Stomach smooth muscle (tissue), 2 donors: ENCODE results near the gene FADS2.
A peak's percentile ranks its signal among the peaks of the same experiment; 100 is the strongest.

Experiments used
- H3K27ac ChIP-seq: one replicate; pipeline ENCODE4 v1.7.0; 2013; ENCODE audit warnings: mild to moderate bottlenecking, low read length, inconsistent platforms
- H3K27me3 ChIP-seq, 2 donors: one replicate each; pipeline ENCODE4 v1.7.0; 2013; ENCODE audit warnings: low read length in 2 of 2; ENCODE audit not compliant: insufficient read depth in 2 of 2, control insufficient read depth in 1 of 2
- H3K36me3 ChIP-seq, 2 donors: one replicate each; pipeline ENCODE4 v1.7.0; 2013; ENCODE audit warnings: low read length in 2 of 2; ENCODE audit not compliant: control insufficient read depth in 2 of 2, insufficient read depth in 2 of 2
- H3K4me1 ChIP-seq: one replicate; pipeline ENCODE4 v1.7.0; 2013; ENCODE audit warnings: low read length; ENCODE audit not compliant: control insufficient read depth, insufficient read depth
- H3K4me3 ChIP-seq, 2 donors: one replicate each; pipeline ENCODE4 v1.7.0; 2013; ENCODE audit warnings: low read length in 2 of 2
- H3K9ac ChIP-seq, 2 donors: one replicate each; pipeline ENCODE4 v1.7.0; 2013; ENCODE audit warnings: low read length in 2 of 2, mild to moderate bottlenecking in 1 of 2
- H3K9me3 ChIP-seq, 2 donors: one replicate each; pipeline ENCODE4 v1.7.0; 2013; ENCODE audit warnings: low read length in 2 of 2; ENCODE audit not compliant: control insufficient read depth in 2 of 2
- donor health status: healthy.
- donor health status: Pancreatic carcinoma.

The FADS2 gene

DNA sequence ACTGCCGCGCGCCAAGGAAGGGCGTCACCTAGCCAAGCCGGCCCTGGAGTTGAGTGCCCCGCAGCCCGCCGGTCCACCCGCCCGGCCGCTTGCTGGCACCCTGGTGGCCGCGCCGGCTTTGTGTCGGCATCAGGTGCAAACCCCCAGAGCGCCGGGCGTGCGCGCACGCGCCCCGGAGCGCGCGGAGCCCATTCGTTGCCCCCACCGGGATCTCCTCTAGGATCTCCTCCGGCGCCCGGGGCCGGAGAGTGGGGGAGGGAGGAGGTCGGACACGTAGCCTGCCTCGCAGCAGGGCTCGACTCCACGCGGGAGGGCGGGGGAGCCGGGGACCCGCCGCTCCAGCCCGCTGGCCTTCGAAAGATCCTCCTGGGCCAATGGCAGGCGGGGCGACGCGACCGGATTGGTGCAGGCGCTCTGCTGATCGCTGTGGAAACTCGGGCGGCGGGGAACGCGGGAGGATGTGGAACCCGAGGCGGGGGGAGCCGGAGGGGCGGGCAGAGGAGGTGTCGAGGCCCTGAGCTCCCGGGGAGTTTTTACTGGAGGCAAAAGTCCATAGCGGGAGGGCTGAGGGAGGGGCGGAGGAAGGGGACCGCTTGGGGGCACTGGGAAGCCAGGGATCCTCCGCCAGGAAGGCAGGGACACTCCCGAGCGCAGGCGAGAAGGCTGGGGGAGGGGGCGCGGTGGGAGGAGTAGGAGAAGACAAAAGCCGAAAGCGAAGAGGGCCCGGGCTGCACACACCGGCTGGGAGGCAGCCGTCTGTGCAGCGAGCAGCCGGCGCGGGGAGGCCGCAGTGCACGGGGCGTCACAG, at the start of gene FADS2:
Gene FADS2 (plus strand): TSS at position 730 of the 808 bp plus-strand sequence. CDS start 91 bp downstream, outside the sequence.
- H3K27ac ChIP-seq = peak within 1 kb of the TSS; percentile 55
- H3K4me3 ChIP-seq = peak within 1 kb of the TSS; percentile 58 to 78
- no peaks in the 10 kb centered on the region for H3K36me3 ChIP-seq
- H3K4me1 ChIP-seq = peaks cover 32% of the 10 kb centered on the region
- peaks cover 16 to 17% of the 10 kb centered on the region in 2 donors for H3K27me3 ChIP-seq
- no peaks in the 10 kb centered on the region for H3K9me3 ChIP-seq
- H3K9ac ChIP-seq = peak within 1 kb of the TSS; percentile 42 to 63

DNA sequence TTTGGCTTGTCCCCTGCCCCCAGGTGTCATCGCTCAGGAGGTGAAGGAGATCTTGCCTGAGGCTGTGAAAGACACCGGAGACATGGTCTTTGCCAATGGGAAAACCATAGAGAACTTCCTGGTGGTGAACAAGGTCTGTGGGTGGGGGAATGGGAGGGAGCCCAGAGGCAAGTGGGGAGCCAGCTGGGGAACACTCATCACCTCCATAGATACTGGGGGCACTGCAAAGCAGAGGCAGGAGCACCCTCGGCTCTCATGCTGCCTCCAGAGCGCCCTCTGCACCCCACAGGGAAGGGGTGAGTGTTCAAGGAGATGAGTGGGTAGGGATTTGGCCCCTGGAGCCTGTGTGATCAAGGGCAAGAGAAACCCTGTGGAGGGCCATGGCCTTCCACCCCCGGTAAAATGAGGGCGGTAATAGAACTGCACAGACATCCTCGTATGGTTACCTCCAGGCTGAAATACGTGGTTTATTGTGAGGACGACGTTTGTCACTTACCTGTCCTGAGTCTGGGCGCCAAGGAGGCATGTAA, 49.7 kb upstream of the FADS2 start:
- H3K4me3 ChIP-seq = no peak overlapping the region
- H3K27ac ChIP-seq = no peak overlapping the region
- peaks cover 0 to 3% of the 10 kb centered on the region in 2 donors for H3K36me3 ChIP-seq
- H3K4me1 ChIP-seq = peaks cover 2% of the 10 kb centered on the region
- H3K9ac ChIP-seq = no peak overlapping the region
- no peaks in the 10 kb centered on the region for H3K9me3 ChIP-seq
- H3K27me3 ChIP-seq = no peaks in the 10 kb centered on the region

DNA sequence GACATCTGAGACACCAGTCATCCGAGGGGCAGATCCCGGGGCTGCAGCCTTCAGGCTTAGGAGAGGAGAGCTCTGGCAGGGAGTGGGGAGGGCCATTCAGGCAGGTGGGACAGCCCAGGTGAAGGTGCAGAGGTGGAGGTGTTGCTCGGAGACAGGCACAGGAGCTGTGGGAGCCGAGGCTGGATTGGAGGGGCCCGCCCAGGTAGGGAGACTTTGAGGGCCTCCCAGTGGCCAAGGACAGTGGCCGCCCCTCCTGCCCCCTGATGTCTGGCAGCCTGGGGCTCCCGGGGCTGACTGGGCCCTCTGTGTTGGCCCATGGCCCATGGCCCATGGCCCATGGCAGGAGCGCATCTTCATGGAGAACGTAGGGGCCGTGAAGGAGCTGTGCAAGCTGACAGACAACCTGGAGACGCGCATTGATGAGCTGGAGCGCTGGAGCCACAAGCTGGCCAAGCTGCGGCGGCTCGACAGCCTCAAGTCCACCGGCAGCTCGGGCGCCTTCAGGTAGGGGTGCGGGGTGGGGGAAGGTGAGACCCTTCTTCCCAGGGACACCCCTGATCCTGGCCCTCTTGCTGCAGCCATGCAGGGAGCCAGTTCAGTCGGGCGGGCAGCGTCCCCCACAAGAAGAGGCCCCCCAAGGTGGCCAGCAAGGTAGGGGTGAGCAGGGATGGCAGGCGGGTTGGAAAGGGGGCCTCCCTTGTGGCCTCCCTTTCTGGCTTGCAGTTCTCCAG, 49.0 kb upstream of the FADS2 start:
- Histone ChIP-seq H3K4me3 (no peak overlapping the region), H3K27ac (no peak overlapping the region), H3K36me3 (peaks cover 0 to 5% of the 10 kb centered on the region in 2 donors), H3K4me1 (peaks cover 2% of the 10 kb centered on the region), H3K27me3 (no peaks in the 10 kb centered on the region), H3K9me3 (no peaks in the 10 kb centered on the region), H3K9ac (no peak overlapping the region)

DNA sequence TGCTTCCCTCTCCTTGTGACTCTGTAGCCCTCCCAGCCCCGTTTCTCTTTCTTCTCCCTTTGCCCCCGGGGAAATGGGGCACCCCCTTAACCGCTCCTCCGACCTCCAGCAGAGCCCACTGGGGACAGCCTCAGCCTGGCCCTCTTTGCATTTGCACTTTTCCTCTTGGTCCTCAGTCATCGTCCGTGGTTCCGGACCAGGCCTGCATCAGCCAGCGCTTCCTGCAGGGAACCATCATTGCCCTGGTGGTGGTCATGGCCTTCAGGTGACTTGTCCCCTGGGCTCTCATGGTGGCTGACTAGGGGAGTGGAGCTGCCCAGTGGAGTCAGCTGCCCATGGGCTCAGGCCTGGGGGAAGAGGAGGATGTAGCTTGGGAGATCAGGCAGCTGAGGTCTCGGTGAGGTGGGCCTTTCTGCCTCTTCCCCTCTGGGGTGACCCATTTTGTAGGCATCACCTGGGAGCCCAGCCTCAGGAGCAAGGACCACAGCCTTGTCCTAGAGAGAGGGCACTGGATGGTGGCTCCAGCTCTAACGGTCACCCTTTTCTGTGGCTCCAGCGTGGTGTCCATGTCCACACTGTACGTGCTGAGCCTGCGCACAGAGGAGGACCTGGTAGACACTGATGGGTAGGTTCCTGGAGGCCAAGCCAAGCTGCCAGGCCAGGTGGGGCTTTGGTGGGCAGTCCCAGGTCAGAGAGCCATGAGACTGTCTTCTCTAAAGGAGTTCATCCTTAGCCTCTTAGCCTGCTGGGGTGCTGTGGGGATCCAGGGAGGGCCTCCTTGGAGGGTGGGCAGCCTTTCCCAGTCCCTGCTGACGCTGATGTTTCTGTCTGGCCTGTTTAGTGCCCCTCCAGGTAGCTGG, 48.2 kb upstream of the FADS2 start:
- Histone ChIP-seq H3K9me3 (no peaks in the 10 kb centered on the region), H3K36me3 (peaks cover 7 to 10% of the 10 kb centered on the region in 2 donors), H3K4me1 (peaks cover 2% of the 10 kb centered on the region), H3K27ac (no peak overlapping the region), H3K9ac (no peak overlapping the region), H3K27me3 (no peaks in the 10 kb centered on the region), H3K4me3 (no peak overlapping the region)

DNA sequence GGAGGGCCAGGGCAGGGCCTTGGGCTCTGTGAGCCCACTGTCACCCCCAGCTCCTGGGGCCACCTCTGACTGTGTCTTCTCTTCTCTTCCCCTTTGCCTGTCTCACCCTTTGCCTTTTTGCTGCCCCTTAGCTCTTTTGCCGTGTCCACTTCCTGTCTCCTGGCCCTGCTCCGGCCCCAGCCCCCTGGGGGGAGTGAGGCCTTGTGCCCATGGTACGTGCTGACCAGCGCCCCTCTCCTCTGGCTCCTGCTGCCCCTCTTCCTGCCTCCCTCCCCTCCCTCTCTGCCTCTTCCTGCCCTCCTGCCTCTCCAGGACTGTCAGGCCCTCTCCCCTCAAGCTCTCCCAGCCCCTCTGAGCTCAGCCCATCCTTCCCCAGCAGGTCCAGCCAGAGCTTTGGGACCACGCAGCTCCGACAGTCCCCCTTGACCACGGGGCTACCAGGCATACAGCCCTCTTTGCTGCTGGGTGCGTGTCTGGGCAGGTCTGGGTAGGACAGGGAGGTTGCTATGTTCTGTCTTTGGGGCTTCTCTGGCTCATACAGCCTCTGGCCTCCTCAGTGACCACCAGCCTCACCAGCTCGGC, 47.4 kb upstream of the FADS2 start:
- Histone ChIP-seq H3K4me1 (peaks cover 2% of the 10 kb centered on the region), H3K36me3 (peaks cover 7 to 10% of the 10 kb centered on the region in 2 donors), H3K4me3 (no peak overlapping the region), H3K9me3 (no peaks in the 10 kb centered on the region), H3K9ac (no peak overlapping the region), H3K27me3 (no peaks in the 10 kb centered on the region), H3K27ac (no peak overlapping the region)

DNA sequence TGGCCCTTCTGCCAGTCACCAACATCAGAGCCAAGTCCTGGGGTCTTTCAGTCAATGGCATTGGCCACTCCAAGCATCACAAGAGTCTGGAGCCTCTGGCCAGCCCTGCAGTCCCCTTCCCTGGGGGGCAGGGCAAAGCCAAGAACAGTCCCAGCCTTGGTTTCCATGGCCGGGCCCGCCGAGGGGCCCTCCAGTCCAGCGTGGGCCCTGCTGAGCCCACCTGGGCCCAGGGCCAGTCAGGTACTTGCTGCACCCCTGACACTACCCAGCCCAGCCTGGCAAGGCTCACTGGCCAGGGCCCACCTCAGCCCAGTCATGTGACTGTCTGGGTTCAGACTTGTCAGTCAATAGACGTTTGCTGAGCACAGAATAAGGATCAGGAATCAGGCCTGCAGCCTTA, 46.5 kb upstream of the FADS2 start:
- H3K27ac ChIP-seq = no peak overlapping the region
- H3K4me1 ChIP-seq = peaks cover 2% of the 10 kb centered on the region
- no peak overlapping the region for H3K9ac ChIP-seq
- H3K9me3 ChIP-seq = no peaks in the 10 kb centered on the region
- H3K36me3 ChIP-seq = peaks cover 10 to 14% of the 10 kb centered on the region in 2 donors
- no peaks in the 10 kb centered on the region for H3K27me3 ChIP-seq
- no peak overlapping the region for H3K4me3 ChIP-seq

DNA sequence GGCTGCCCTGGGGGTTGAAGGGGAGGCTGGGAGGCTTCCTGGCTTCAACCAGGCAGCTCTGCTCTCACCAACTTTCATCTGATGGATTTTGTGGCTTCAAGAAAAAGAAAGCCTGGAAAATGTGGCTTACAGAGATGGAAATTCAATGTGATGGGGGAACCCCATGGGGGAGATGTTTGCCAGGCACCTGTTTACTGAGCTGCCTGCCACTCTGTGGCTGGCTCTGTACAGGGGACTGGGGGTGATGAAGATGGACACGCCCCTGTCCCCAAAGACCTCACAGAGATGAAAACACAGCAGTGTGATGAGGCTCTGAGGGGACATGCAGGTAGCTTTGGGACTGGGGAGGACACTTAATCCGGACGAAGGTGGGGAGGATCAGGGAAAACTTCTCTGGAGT, 45.8 kb upstream of the FADS2 start:
- no peak overlapping the region for H3K9ac ChIP-seq
- no peaks in the 10 kb centered on the region for H3K4me1 ChIP-seq
- no peak overlapping the region for H3K27ac ChIP-seq
- H3K9me3 ChIP-seq = no peaks in the 10 kb centered on the region
- peaks cover 17 to 22% of the 10 kb centered on the region in 2 donors for H3K36me3 ChIP-seq
- no peaks in the 10 kb centered on the region for H3K27me3 ChIP-seq
- no peak overlapping the region for H3K4me3 ChIP-seq

DNA sequence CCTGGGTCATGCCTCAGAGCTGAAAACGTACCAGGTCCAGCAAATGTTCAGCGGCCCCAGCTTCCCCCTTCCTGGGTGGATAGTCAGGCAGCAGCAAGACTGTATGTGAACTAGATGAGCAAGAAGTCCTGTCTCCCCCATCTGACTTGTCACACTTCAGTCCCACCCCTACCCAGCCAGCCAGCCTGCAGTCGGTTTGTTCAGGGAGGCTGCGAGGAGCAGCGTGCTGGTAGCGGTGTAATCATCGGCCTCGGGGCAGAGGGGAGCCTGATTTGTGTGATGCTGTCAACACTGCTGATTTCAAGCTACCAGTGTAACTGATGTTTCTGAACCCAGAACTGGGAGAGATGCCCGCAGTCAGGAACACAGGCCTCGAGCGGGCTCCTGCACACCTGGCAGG, 45.3 kb upstream of the FADS2 start:
- H3K4me1 ChIP-seq = no peaks in the 10 kb centered on the region
- no peak overlapping the region for H3K27ac ChIP-seq
- H3K9ac ChIP-seq = no peak overlapping the region
- H3K9me3 ChIP-seq = no peaks in the 10 kb centered on the region
- H3K36me3 ChIP-seq = peaks cover 22 to 27% of the 10 kb centered on the region in 2 donors
- H3K4me3 ChIP-seq = no peak overlapping the region
- no peaks in the 10 kb centered on the region for H3K27me3 ChIP-seq

DNA sequence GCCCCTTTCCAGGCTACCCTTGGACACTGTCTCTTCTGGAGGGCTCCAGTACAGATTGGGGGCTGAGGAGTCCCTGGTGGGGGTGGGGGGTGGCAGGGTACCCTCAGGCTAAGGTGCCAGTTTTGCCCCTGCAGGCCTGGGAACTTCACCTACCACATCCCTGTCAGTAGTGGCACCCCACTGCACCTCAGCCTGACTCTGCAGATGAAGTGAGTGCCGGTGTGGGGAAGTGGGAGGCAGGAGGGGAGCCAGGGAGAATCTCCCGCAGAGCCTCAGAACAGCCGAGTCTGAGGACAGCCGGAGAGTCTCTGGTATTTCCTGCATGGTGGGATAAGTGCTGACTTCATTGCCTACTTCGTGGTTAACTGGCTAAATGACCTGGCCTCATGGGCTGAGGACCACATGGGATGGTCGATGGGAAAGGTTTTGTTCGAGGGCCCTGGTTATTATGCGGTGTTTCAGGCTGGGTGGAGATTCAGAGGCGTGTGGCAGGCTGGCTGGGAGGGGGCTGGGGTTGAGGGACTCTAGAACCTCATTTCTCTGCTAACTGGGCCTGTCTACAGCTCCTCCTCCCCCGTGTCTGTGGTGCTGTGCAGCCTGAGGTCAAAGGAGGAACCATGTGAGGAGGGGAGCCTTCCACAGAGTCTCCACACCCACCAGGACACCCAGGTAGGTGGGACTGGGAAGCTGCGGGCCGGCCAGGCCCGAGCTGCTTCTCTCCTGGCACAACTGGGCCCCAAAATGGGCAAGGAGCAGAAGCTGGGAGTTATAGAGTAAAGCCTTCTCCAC, 44.2 kb upstream of the FADS2 start:
- Histone ChIP-seq H3K4me1 (no peaks in the 10 kb centered on the region), H3K27ac (no peak overlapping the region), H3K9ac (no peak overlapping the region), H3K4me3 (no peak overlapping the region), H3K9me3 (no peaks in the 10 kb centered on the region), H3K27me3 (no peaks in the 10 kb centered on the region), H3K36me3 (peaks cover 29 to 37% of the 10 kb centered on the region in 2 donors)
